HL-60/S4 treated with phorbol 12-myristate 13-acetate at 8.2 ng/mL for 4 days and 3 days (cell line): Measurements from ENCODE around the gene AP4B1.

Source experiments
- in situ Hi-C: fragments of 300-500 bp; cut with MboI; formaldehyde crosslinking; loops from 2 replicates; pipeline ENCODE4 v1.15.0; 2022; ENCODE audit warnings: low sequenced_read_pairs

The AP4B1 gene

GRCh38 chr1:113930499-113931161 lies 26.0 kb upstream of the AP4B1 start:
- in situ Hi-C loops = no loop called here

GRCh38 chr1:113929750-113930498 lies 25.3 kb upstream of the AP4B1 start:
- in situ Hi-C loops = no loop called here

GRCh38 chr1:113928941-113929749 lies 24.5 kb upstream of the AP4B1 start, which contains the start of gene HIPK1:
TSS of gene HIPK1 (plus strand) at chr1:113929324.
- in situ Hi-C loops = no loop called here

- in situ Hi-C loops = no loop called here
Measured at GRCh38 chr1:113928187-113928930, 23.8 kb upstream of the AP4B1 start.

- in situ Hi-C loops = no loop called here
Measured at GRCh38 chr1:113924473-113924872, 19.9 kb upstream of the AP4B1 start.

GRCh38 chr1:113922957-113923356 lies 18.4 kb upstream of the AP4B1 start:
- in situ Hi-C loops = no loop called here

GRCh38 chr1:113918243-113918642 lies 13.6 kb upstream of the AP4B1 start:
- in situ Hi-C loops = no loop called here

- in situ Hi-C loops = no loop called here
Measured at GRCh38 chr1:113917400-113918082, 12.9 kb upstream of the AP4B1 start.

- in situ Hi-C loops = no loop called here
Measured at GRCh38 chr1:113916974-113917373, 12.4 kb upstream of the AP4B1 start.

GRCh38 chr1:113913887-113914664 lies 9.5 kb upstream of the AP4B1 start:
- in situ Hi-C loops = no loop called here

- in situ Hi-C loops = no loop called here
Measured at GRCh38 chr1:113913312-113913668, 8.7 kb upstream of the AP4B1 start.

GRCh38 chr1:113912594-113913311 lies 8.2 kb upstream of the AP4B1 start:
- in situ Hi-C loops = no loop called here

- in situ Hi-C loops = no loop called here
Measured at GRCh38 chr1:113905435-113905861, 849 bp upstream of the AP4B1 start.

GRCh38 chr1:113904293-113904673 lies 316 bp downstream of the AP4B1 start:
- in situ Hi-C loops = no loop called here

GRCh38 chr1:113903501-113904292 lies 902 bp downstream of the AP4B1 start:
- in situ Hi-C loops = no loop called here

- in situ Hi-C loops = no loop called here
Measured at GRCh38 chr1:113901191-113901590, 3.4 kb downstream of the AP4B1 start.

- in situ Hi-C loops = no loop called here
Measured at GRCh38 chr1:113899111-113899510, 5.5 kb downstream of the AP4B1 start.

- in situ Hi-C loops = no loop called here
Measured at GRCh38 chr1:113898241-113898814, 6.3 kb downstream of the AP4B1 start.
